K562 (cell line): ENCODE data around the gene NECTIN4. TPM values are rescaled to one million over a fixed set of nuclear protein-coding genes. Genes with fewer than 3 reads are reported as not detected.
A peak's percentile ranks its signal among the peaks of the same experiment; 100 is the strongest.

Source experiments
- CREB5 ChIP-seq: fragments of 250-450 bp; sonication (Bioruptor Pico); IDR thresholded peaks from 2 replicates; pipeline ENCODE4 v1.5.0; 2020; ENCODE audit warnings: mild to moderate bottlenecking
- ELF4 ChIP-seq: fragments of 450-650 bp; formaldehyde crosslinking; IDR thresholded peaks from 2 replicates; pipeline ENCODE4 v1.4.0; 2022; ENCODE audit warnings: missing genetic modification characterization
- FOXJ2 ChIP-seq: fragments of 200-800 bp; sonication (Bioruptor generic); IDR thresholded peaks from 2 replicates; pipeline ENCODE4 v1.6.1; 2016; ENCODE audit warnings: missing genetic modification characterization, missing compliant biosample characterization
- GTF2E2 ChIP-seq: fragments of 200-800 bp; sonication (Bioruptor generic); IDR thresholded peaks from 2 replicates; pipeline ENCODE4 v1.6.1; 2016; ENCODE audit warnings: missing genetic modification characterization, missing compliant biosample characterization
- JUND ChIP-seq, 2 experiments: IDR thresholded peaks; 2 replicates in 1 of 2; 3 replicates in 1 of 2; pipeline ENCODE4 v1.6.1; 2011; ENCODE audit warnings: borderline replicate concordance in 2 of 2, low read depth in 2 of 2, low read length in 2 of 2, improper control_type of control experiment in 1 of 2, missing biosample characterization in 1 of 2, missing genetic modification characterization in 1 of 2, missing genetic modification reagents in 1 of 2
- KLF6 ChIP-seq: fragments of 250-450 bp; sonication (Bioruptor Pico); IDR thresholded peaks from 2 replicates; pipeline ENCODE4 v1.4.0; 2020; ENCODE audit warnings: mild to moderate bottlenecking, moderate library complexity, borderline replicate concordance
- LCOR ChIP-seq: sonication (generic); formaldehyde crosslinking; IDR thresholded peaks from 2 replicates; pipeline ENCODE4 v1.8.0; 2022; ENCODE audit warnings: mild to moderate bottlenecking, missing genetic modification reagents
- MBD2 ChIP-seq: sonication (generic); IDR thresholded peaks from 2 replicates; pipeline ENCODE4 v1.6.1; 2016; ENCODE audit warnings: low read depth, borderline replicate concordance
- MTA3 ChIP-seq: fragments of 450-650 bp; formaldehyde crosslinking; IDR thresholded peaks from 2 replicates; pipeline ENCODE4 v1.6.1; 2017; ENCODE audit warnings: mild to moderate bottlenecking, borderline replicate concordance
- MXI1 ChIP-seq: IDR thresholded peaks from 2 replicates; pipeline ENCODE4 v1.6.1; 2011; ENCODE audit warnings: low read depth, mild to moderate bottlenecking, improper control_type of control experiment, low read length
- XRCC3 ChIP-seq: fragments of 450-650 bp; IDR thresholded peaks from 2 replicates; pipeline ENCODE4 v1.6.1; 2017; ENCODE audit warnings: mild to moderate bottlenecking, moderate library complexity
- YY1 ChIP-seq, 3 experiments: IDR thresholded peaks; 2 replicates each; pipeline ENCODE4 v1.6.1; 2011; ENCODE audit warnings: low read length in 2 of 3, mild to moderate bottlenecking in 2 of 3, moderate library complexity in 2 of 3, borderline replicate concordance in 1 of 3, control low read depth in 1 of 3, low read depth in 1 of 3; ENCODE audit not compliant: insufficient read depth in 3 of 3, insufficient replicate concordance in 2 of 3, control insufficient read depth in 1 of 3, insufficient read length in 1 of 3; ENCODE audit errors: extremely low read depth in 1 of 3
- ZNF143 ChIP-seq: sonication (generic); formaldehyde crosslinking; IDR thresholded peaks from 2 replicates; pipeline ENCODE4 v1.9.0; 2022; ENCODE audit warnings: mild to moderate bottlenecking, missing genetic modification reagents
- ZNF324 ChIP-seq: fragments of 250-450 bp; sonication (Bioruptor Pico); IDR thresholded peaks from 2 replicates; pipeline ENCODE4 v1.4.0; 2020; ENCODE audit warnings: mild to moderate bottlenecking
- ZNF644 ChIP-seq: fragments of 200-800 bp; sonication (Bioruptor generic); IDR thresholded peaks from 2 replicates; pipeline ENCODE4 v1.6.1; 2016; ENCODE audit warnings: low read depth, missing genetic modification characterization, missing compliant biosample characterization
- ZNF655 ChIP-seq: fragments of 250-450 bp; sonication (Bioruptor Pico); IDR thresholded peaks from 2 replicates; pipeline ENCODE4 v1.5.0; 2021
- polyA plus RNA-seq, 8 experiments: library from polyadenylated mRNA; depleted of rRNA in 4 of 8; stranded (reverse) in 5 of 8; unstranded in 3 of 8; fragments of >200 nt; fragmentation: Nextera tagmentation in 2 of 8; fragmentation: Illumina TruSeq in 1 of 8; extraction: Ambion mirVana in 2 of 8; extraction: Trizol in 1 of 8; gene quantifications; 2 replicates each; pipeline versions ENCODE4 v1.2.1 to v1.2.3, GENCODE V29; 2011 to 2014; ENCODE audit warnings: inconsistent platforms in 1 of 8, missing spikeins in 1 of 8
- total RNA-seq, 7 experiments: library from RNA; depleted of rRNA in 6 of 7; stranded (reverse); fragments of >200 nt in 6 of 7; fragmentation: Illumina TruSeq in 2 of 7; extraction: Trizol in 2 of 7; gene quantifications; 2 replicates each; pipeline versions ENCODE4 v1.2.1 to v1.2.3, GENCODE V29; 2011 to 2021; ENCODE audit warnings: low replicate concordance in 1 of 7
- TF ChIP-seq, protein P1 (sequence below): fragments of 250-450 bp; sonication (Bioruptor Pico); IDR thresholded peaks from 2 replicates; pipeline ENCODE4 v1.5.0; 2021; ENCODE audit warnings: mild to moderate bottlenecking, borderline replicate concordance
- TF ChIP-seq, protein P2 (sequence below): fragments of 250-450 bp; sonication (Bioruptor Pico); IDR thresholded peaks from 2 replicates; pipeline ENCODE4 v1.5.0; 2022; ENCODE audit warnings: mild to moderate bottlenecking

NECTIN4 gene
- total and polyA plus RNA-seq, 9 of the 15 experiments (the other 6 are each of a cell fraction or from before 2014, with no cell fraction given) = 0.01 to 0.09 TPM; not detected in 7

GRCh38 chr1:161045736-161046604 is 43.4 kb downstream of the NECTIN4 start, which contains the start of gene USF1 (continued):
- TF ChIP-seq, protein P1, sequence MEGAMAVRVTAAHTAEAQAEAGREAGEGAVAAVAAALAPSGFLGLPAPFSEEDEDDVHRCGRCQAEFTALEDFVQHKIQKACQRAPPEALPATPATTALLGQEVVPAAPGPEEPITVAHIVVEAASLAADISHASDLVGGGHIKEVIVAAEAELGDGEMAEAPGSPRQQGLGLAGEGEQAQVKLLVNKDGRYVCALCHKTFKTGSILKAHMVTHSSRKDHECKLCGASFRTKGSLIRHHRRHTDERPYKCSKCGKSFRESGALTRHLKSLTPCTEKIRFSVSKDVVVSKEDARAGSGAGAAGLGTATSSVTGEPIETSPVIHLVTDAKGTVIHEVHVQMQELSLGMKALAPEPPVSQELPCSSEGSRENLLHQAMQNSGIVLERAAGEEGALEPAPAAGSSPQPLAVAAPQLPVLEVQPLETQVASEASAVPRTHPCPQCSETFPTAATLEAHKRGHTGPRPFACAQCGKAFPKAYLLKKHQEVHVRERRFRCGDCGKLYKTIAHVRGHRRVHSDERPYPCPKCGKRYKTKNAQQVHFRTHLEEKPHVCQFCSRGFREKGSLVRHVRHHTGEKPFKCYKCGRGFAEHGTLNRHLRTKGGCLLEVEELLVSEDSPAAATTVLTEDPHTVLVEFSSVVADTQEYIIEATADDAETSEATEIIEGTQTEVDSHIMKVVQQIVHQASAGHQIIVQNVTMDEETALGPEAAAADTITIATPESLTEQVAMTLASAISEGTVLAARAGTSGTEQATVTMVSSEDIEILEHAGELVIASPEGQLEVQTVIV = no peak
- TF ChIP-seq ZNF143 (no peak), YY1 (IDR thresholded peaks at IDR 0.05; ENCODE audit: borderline replicate concordance in 1 of 3, control insufficient read depth in 1 of 3, extremely low read depth in 1 of 3, insufficient read depth in 3 of 3, insufficient read length in 1 of 3, insufficient replicate concordance in 2 of 3, low read depth in 1 of 3, low read length in 2 of 3) (peak; percentile 94 to 97 (median 94)), ZNF655 (CRISPR knock-in tag) (no peak), FOXJ2 (peak; percentile 59; the same call in 1 of the 2 replicates), MTA3 (0 out of 2 replicates have a peak, but pooled peaks have one; percentile 18), JUND (IDR thresholded peaks at IDR 0.05; ENCODE audit: borderline replicate concordance, low read depth, low read length) (0 out of 2 replicates have a peak, but pooled peaks have one; percentile 15), JUND (tag; IDR thresholded peaks at IDR 0.05; ENCODE audit: borderline replicate concordance, low read depth, low read length) (peak; percentile 48; the same call in 2 of the 3 replicates), GTF2E2 (tag) (peak; percentile 92), ELF4 (CRISPR knock-in tag) (peak; percentile 66; the same call in 1 of the 2 replicates), MXI1 (no peak), KLF6 (CRISPR knock-in tag) (peak; percentile 67; the same call in 1 of the 2 replicates), MBD2 (peak; percentile 96), LCOR (CRISPR knock-in tag) (0 out of 2 replicates have a peak, but pooled peaks have one; percentile 24), CREB5 (CRISPR knock-in tag) (no peak), ZNF324 (CRISPR knock-in tag) (no peak), XRCC3 (no peak), ZNF644 (peak; percentile 92)
- TF ChIP-seq, protein P2, sequence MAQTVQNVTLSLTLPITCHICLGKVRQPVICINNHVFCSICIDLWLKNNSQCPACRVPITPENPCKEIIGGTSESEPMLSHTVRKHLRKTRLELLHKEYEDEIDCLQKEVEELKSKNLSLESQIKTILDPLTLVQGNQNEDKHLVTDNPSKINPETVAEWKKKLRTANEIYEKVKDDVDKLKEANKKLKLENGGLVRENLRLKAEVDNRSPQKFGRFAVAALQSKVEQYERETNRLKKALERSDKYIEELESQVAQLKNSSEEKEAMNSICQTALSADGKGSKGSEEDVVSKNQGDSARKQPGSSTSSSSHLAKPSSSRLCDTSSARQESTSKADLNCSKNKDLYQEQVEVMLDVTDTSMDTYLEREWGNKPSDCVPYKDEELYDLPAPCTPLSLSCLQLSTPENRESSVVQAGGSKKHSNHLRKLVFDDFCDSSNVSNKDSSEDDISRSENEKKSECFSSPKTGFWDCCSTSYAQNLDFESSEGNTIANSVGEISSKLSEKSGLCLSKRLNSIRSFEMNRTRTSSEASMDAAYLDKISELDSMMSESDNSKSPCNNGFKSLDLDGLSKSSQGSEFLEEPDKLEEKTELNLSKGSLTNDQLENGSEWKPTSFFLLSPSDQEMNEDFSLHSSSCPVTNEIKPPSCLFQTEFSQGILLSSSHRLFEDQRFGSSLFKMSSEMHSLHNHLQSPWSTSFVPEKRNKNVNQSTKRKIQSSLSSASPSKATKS = no peak
